Thymus (tissue), 14 donors: ENCODE data around the gene INF2. TPM values are rescaled to one million over a fixed set of nuclear protein-coding genes. Genes with fewer than 3 reads are reported as not detected.

ENCODE experiments used
- DNase-seq, 9 donors: peaks; one replicate each; pipeline ENCODE4 v3.0.0-alpha.2; 2013; ENCODE audit warnings: low spot score in 9 of 9, low read depth in 6 of 9, missing footprints in 1 of 9
- H3K27ac ChIP-seq, 2 donors: one replicate each; pipeline ENCODE4 v1.5.1; 2013; ENCODE audit warnings: control low read depth in 1 of 2, low read depth in 1 of 2, low read length in 1 of 2, mild to moderate bottlenecking in 1 of 2, moderate library complexity in 1 of 2
- H3K27me3 ChIP-seq, 2 donors: one replicate each; pipeline ENCODE4 v1.5.1; 2013; ENCODE audit warnings: low read length in 1 of 2; ENCODE audit not compliant: control insufficient read depth in 2 of 2, insufficient read depth in 1 of 2
- H3K36me3 ChIP-seq, 2 donors: one replicate each; pipeline ENCODE4 v1.5.1; 2013; ENCODE audit warnings: low read length in 1 of 2, mild to moderate bottlenecking in 1 of 2, moderate library complexity in 1 of 2; ENCODE audit not compliant: control insufficient read depth in 2 of 2, insufficient read depth in 2 of 2
- H3K4me1 ChIP-seq, 2 donors: one replicate each; pipeline ENCODE4 v1.5.1; 2013; ENCODE audit warnings: low read length in 2 of 2; ENCODE audit not compliant: control insufficient read depth in 2 of 2, insufficient read depth in 2 of 2
- H3K4me3 ChIP-seq, 2 donors: one replicate each; pipeline ENCODE4 v1.5.1; 2013; ENCODE audit warnings: low read length in 2 of 2, control low read depth in 1 of 2, mild to moderate bottlenecking in 1 of 2
- H3K9me3 ChIP-seq, 2 donors: one replicate each; pipeline ENCODE4 v1.5.1; 2013; ENCODE audit warnings: low read length in 1 of 2, mild to moderate bottlenecking in 1 of 2; ENCODE audit not compliant: control insufficient read depth in 2 of 2, insufficient read depth in 1 of 2
- WGBS: extraction: QIAGEN DNeasy Blood & Tissue Kit; methylation state at CpG from one replicate; pipeline ENCODE4 v1.1.7; 2013; 5-methylcytosine and 5-hydroxymethylcytosine counted together
- long read RNA-seq, 10 donors: transcript quantifications; one replicate each; lab custom pipeline, GENCODE V29; 2026
- polyA plus RNA-seq: library from polyadenylated mRNA; stranded (reverse); fragments of 200-250 nt; gene quantifications from one replicate; pipeline ENCODE4 v1.2.3, GENCODE V29; 2013
- total RNA-seq: library from RNA; stranded (reverse); fragments of 120-200 nt; gene quantifications from one replicate; pipeline ENCODE4 v1.2.4, GENCODE V29; 2013
- donor health status: healthy.

Gene INF2
- total RNA-seq (8.7 TPM), polyA plus RNA-seq (57.9 TPM)
- long read RNA-seq, donor 1, result 0 reads
- long read RNA-seq, donor 2, result 0 reads
- long read RNA-seq, donor 3, partial matches to known transcripts, result 5 of 7 reads
- long read RNA-seq, donor 3, other reads (novel, unspliced or antisense), result 0 of 7 reads
- long read RNA-seq, donor 4, partial matches to known transcripts, result 0 of 1 reads
- long read RNA-seq, donor 4, other reads (novel, unspliced or antisense), result 0 of 1 reads
- long read RNA-seq, donor 5, full-length matches to known transcripts, result 6 of 18 reads
- long read RNA-seq, donor 5, partial matches to known transcripts, result 12 of 18 reads
- long read RNA-seq, donor 5, other reads (novel, unspliced or antisense), result 0 of 18 reads
- long read RNA-seq, donor 6, result 0 reads
- long read RNA-seq, donor 7, partial matches to known transcripts, result 0 of 2 reads
- long read RNA-seq, donor 7, other reads (novel, unspliced or antisense), result 0 of 2 reads
- long read RNA-seq, donor 8, result 0 reads
- long read RNA-seq, donor 9, result 0 reads
- long read RNA-seq, donor 10, partial matches to known transcripts, result 0 of 1 reads
- long read RNA-seq, donor 10, other reads (novel, unspliced or antisense), result 0 of 1 reads

GRCh38 chr14:104689109-104689880 lies at the start of gene INF2:
Gene INF2 (plus strand): TSS chr14:104689618. CDS start chr14:104701366, 11,748 bp downstream.
- Histone ChIP-seq H3K4me1 (peaks cover 30 to 60% of the 10 kb centered on the region in 2 donors), H3K27me3 (peaks cover 0 to 8% of the 10 kb centered on the region in 2 donors), H3K36me3 (no peaks in the 10 kb centered on the region), H3K9me3 (no peaks in the 10 kb centered on the region), H3K27ac (peak within 1 kb of the TSS in 1 of 2 donors; percentile 10), H3K4me3 (peak within 1 kb of the TSS; percentile 51 to 71)
- WGBS, result 16% methylated on average over 76 of the region's 76 CpGs
- DNase-seq, result peak in 2 of 9 donors; percentile 42 to 64

- peaks cover 0 to 3% of the 10 kb centered on the region in 2 donors for H3K9me3 ChIP-seq
- H3K27me3 ChIP-seq, result peaks cover 0 to 27% of the 10 kb centered on the region in 2 donors
- H3K4me3 ChIP-seq, result no peak overlapping the region
- H3K36me3 ChIP-seq, result no peaks in the 10 kb centered on the region
- peak in 1 of 9 donors; percentile 33 for DNase-seq
- WGBS, result 14% methylated on average over 24 of the region's 24 CpGs
- peaks cover 0 to 4% of the 10 kb centered on the region in 2 donors for H3K4me1 ChIP-seq
- H3K27ac ChIP-seq, result no peak overlapping the region
Observed at GRCh38 chr14:104639885-104640548, 49.4 kb upstream of the INF2 start.

- peaks cover 1 to 9% of the 10 kb centered on the region in 2 donors for H3K9me3 ChIP-seq
- 79% methylated on average over 10 of the region's 10 CpGs for WGBS
- H3K4me3 ChIP-seq, result no peak overlapping the region
- H3K27ac ChIP-seq, result no peak overlapping the region
- H3K36me3 ChIP-seq, result no peaks in the 10 kb centered on the region
- H3K27me3 ChIP-seq, result peaks cover 0 to 27% of the 10 kb centered on the region in 2 donors
- DNase-seq, result no peak
- peaks cover 0 to 4% of the 10 kb centered on the region in 2 donors for H3K4me1 ChIP-seq
Observed at GRCh38 chr14:104640681-104641080, 48.7 kb upstream of the INF2 start.

- H3K27me3 ChIP-seq, result peaks cover 0 to 25% of the 10 kb centered on the region in 2 donors
- no peaks in the 10 kb centered on the region for H3K36me3 ChIP-seq
- H3K4me3 ChIP-seq, result no peak overlapping the region
- H3K27ac ChIP-seq, result no peak overlapping the region
- peaks cover 0 to 4% of the 10 kb centered on the region in 2 donors for H3K4me1 ChIP-seq
- peaks cover 1 to 13% of the 10 kb centered on the region in 2 donors for H3K9me3 ChIP-seq
- no peak for DNase-seq
- 51% methylated on average over 23 of the region's 23 CpGs for WGBS
Observed at GRCh38 chr14:104641753-104642539, 47.5 kb upstream of the INF2 start.

- H3K4me3 ChIP-seq, result no peak overlapping the region
- H3K9me3 ChIP-seq, result peaks cover 1 to 13% of the 10 kb centered on the region in 2 donors
- H3K27me3 ChIP-seq, result peaks cover 0 to 25% of the 10 kb centered on the region in 2 donors
- H3K4me1 ChIP-seq, result peaks cover 0 to 4% of the 10 kb centered on the region in 2 donors
- no peak for DNase-seq
- H3K36me3 ChIP-seq, result no peaks in the 10 kb centered on the region
- H3K27ac ChIP-seq, result no peak overlapping the region
- 96% methylated on average over 9 of the region's 9 CpGs for WGBS
Observed at GRCh38 chr14:104642540-104642868, 46.9 kb upstream of the INF2 start.

- H3K4me3 ChIP-seq, result no peak overlapping the region
- WGBS, result 88% methylated on average over 8 of the region's 8 CpGs
- no peaks in the 10 kb centered on the region for H3K36me3 ChIP-seq
- no peak overlapping the region for H3K27ac ChIP-seq
- DNase-seq, result no peak
- peaks cover 1 to 13% of the 10 kb centered on the region in 2 donors for H3K9me3 ChIP-seq
- peaks cover 0 to 4% of the 10 kb centered on the region in 2 donors for H3K4me1 ChIP-seq
- peaks cover 0 to 23% of the 10 kb centered on the region in 2 donors for H3K27me3 ChIP-seq
Observed at GRCh38 chr14:104643306-104643705, 46.1 kb upstream of the INF2 start.

- peaks cover 0 to 4% of the 10 kb centered on the region in 2 donors for H3K4me1 ChIP-seq
- DNase-seq, result no peak
- peaks cover 1 to 13% of the 10 kb centered on the region in 2 donors for H3K9me3 ChIP-seq
- 97% methylated on average over 12 of the region's 12 CpGs for WGBS
- H3K27me3 ChIP-seq, result peaks cover 0 to 15% of the 10 kb centered on the region in 2 donors
- H3K4me3 ChIP-seq, result no peak overlapping the region
- H3K27ac ChIP-seq, result no peak overlapping the region
- no peaks in the 10 kb centered on the region for H3K36me3 ChIP-seq
Observed at GRCh38 chr14:104644091-104644635, 45.3 kb upstream of the INF2 start.
